ENCODE results near the gene WDFY3. TPM values are rescaled to one million over a fixed set of nuclear protein-coding genes. Genes with fewer than 3 reads are reported as not detected.
"Not testable (repeated sequence)": the region's sequence is repeated elsewhere in the genome, so short reads cannot be mapped to it uniquely, and the experiment has no call there.

Gene WDFY3
- polyA plus RNA-seq, 5 donors: 24.0 to 44.9 (median 40.6) TPM

GRCh38 chr4:84856468-84857049 lies 109.9 kb downstream of the WDFY3 start:
- no peak for DNase-seq

GRCh38 chr4:84855774-84856173 lies 110.7 kb downstream of the WDFY3 start:
- DNase-seq: no peak

GRCh38 chr4:84852081-84852480 lies 114.4 kb downstream of the WDFY3 start:
- DNase-seq: no peak

DNA sequence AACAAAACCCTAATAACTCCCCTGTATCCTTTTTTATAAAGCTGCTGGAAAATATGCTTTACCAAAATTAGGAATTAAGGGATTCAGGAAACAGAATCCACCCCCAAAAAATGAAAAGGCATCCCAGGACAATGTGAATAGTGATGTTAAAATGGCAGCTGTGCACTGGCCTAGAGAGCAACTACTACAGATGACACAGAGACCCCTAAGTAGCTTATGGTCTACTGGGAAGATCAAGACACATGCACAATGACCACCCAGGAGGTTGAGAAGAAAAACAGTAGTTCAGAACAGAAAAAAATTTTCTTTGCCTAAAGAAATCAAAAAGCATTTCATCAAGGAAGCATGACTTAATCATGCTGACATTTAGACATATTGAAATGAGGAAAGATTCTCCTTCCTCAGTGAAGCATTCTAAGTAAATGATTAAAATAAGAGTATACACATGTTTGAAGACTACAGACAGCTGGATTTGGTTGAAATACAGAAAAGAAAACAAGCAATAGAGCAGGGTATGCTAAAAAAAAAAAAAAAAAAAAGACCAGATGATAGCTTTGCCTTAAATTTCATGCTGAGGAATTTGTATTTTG lies 117.3 kb downstream of the WDFY3 start:
- DNase-seq: no peak

- DNase-seq: no peak
Measured at GRCh38 chr4:84848432-84848831, 118.1 kb downstream of the WDFY3 start.

DNA sequence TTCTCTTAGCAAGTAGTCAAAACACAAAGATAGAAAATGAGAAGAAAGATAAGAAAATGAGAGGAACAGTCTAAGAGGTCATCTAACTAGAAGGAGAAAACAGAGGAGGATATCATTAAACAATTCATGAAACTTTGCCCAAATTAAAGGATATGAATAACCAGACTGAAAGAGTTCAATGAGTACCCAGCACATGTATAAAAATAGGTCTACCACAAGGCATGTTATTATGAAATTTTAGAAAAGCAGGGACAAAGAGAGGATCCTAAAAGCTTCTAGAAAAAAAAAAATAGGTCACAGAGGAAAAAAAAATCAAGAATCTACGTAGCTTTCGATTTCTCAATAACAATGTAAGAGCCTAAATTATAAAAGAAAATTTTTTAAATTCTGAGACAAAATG lies 118.5 kb downstream of the WDFY3 start:
- no peak for DNase-seq

- no peak for DNase-seq
Measured at GRCh38 chr4:84846985-84847384, 119.5 kb downstream of the WDFY3 start.

- DNase-seq: no peak
Measured at GRCh38 chr4:84841435-84841834, 125.1 kb downstream of the WDFY3 start.

DNA sequence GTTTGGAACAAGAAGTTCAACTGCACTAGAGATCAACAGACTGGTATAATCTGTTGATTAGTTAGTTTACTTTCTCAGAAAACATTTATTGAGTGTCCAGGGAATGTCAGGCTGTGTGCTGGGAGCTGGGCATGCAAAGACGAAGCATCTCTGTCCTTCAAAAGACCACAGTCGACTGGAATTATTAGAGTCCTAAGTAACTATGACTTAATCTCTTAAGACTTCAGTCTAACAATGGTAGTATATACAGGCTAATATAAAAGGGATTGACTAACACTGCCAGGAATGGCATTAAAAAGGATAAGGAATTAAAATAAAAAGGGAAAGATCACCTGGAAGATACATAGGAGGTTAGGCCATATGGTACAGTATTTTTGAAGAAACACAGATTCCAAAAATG lies 128.7 kb downstream of the WDFY3 start:
- DNase-seq: no peak

DNA sequence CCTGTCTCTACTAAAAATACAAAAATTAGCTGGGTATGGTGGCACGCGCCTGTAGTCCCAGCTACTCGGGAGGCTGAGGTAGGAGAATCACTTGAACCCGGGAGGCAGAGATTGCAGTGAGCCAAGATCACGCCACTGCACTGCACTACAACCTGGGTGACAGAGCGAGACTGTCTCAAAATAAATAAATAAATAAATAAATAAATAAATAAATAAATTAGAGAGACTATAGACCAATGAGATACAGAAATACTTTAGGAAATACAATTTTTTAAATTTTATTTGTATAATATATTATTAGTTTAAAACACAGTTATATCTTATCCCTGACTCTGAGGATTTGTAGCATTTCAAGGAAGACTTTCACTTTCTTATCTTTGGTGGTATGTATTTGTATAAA lies 136.9 kb downstream of the WDFY3 start:
- DNase-seq: not testable (repeated sequence)

GRCh38 chr4:84826681-84827080 lies 139.8 kb downstream of the WDFY3 start:
- DNase-seq: no peak

- DNase-seq: no peak
Measured at GRCh38 chr4:84825701-84826341, 140.7 kb downstream of the WDFY3 start.

DNA sequence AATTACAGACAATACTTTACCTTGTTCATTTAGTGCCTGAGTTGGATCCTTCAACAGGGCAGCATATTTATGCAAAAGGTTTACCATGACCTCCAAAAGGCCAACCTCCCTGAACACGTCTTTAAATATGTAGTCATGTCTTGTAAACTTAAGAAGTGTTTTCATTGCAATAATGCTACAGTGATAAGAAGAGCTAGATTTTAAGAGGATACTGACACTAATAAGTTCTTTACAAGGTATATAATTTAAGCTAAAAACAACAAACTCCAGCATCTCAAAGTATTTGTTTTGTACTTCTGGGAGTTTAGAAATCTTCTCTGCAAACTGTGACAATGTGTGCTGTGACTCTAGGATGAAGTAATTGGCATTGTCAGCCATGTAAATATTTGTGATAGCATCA lies 145.4 kb downstream of the WDFY3 start:
- no peak for DNase-seq

- DNase-seq: no peak
Measured at GRCh38 chr4:84814094-84814750, 152.3 kb downstream of the WDFY3 start.

DNA sequence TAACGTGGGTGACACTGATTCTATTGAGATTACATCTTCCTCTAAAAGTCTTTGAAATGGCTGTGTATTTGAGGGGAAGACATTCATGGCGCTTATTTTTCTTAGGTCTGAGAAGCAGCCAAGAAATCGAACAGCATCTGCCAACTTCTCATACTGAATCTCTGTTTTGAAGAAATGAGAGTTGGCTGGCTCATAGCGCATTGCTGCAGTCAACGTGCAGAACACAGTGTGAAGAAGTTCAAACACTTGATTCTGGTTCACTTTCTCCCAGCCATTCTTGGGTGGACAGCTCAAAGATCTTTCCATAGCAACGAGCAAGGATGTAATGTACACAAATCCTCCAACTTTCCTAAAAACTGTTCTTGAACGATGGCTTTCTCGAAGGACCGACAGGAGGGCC lies 156.5 kb downstream of the WDFY3 start:
- no peak for DNase-seq

- DNase-seq: no peak
Measured at GRCh38 chr4:84808332-84808731, 158.2 kb downstream of the WDFY3 start.

GRCh38 chr4:84806541-84806940 lies 159.9 kb downstream of the WDFY3 start:
- not testable (repeated sequence) for DNase-seq

- DNase-seq: peak; percentile 38 to 51
Measured at GRCh38 chr4:84804136-84804535, 162.4 kb downstream of the WDFY3 start.

DNA sequence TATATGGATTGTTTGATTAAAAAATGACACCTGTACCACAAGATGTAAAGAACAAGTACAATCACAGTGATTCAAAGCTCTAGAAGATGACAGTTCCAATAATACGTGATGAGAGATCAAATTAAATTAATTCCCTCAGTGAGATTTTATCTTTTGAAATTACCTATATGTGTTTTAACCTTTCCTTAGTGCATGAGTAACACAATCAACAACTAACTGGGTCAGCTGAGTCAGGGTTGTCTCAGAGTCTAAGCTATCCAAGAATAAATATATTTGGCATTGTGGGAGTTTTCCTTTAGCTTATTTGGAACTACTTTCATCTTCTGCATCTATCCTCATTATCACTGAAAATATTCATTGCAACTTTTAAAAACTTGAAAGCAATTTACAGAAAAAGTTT lies 162.8 kb downstream of the WDFY3 start:
- no peak for DNase-seq

- DNase-seq: no peak
Measured at GRCh38 chr4:84803116-84803515, 163.4 kb downstream of the WDFY3 start.

DNA sequence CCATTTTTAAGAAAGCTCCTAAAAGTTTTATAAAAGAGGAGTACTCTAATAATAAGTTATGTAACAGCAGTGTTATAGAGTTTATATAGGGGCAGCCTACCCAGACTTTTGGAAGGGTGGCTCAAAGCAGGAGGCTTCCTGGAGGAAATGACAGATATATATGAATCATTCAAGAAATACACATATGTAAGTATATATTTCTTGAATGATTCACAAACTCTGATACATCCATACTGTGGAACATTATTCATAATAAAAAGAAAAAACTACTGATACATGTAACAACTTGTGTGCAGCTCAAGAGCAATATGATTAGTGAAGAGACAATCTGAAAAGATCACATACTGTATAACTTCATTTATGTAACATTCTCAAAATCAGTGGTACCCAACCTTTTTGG lies 166.2 kb downstream of the WDFY3 start:
- no peak for DNase-seq

DNA sequence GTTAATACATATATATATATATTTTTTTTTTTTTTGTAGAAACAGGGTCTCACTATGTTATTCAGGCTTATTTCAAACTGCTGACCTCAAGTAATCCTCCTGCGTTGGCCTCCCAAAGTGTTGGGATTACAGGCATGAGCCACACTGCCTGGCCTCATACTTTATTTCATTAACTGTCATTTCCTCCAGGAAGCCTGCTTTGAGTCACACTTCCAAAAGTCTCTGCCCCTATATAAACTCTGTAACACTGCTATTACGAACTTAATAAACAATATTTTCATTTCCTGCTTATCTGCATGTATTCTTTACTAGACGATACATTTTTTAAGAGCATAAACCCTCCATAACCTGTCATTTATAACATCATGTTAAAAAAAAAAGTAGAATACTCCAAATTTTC lies 167.2 kb downstream of the WDFY3 start:
- DNase-seq: no peak

GRCh38 chr4:84796394-84796793 lies 170.1 kb downstream of the WDFY3 start:
- no peak for DNase-seq
